Ureter (tissue), 1 donor: ENCODE results near the gene ARAP3. TPM values are rescaled to one million over a fixed set of nuclear protein-coding genes. Genes with fewer than 3 reads are reported as not detected.
A peak's percentile ranks its signal among the peaks of the same experiment; 100 is the strongest.

Experiments
- DNase-seq: peaks from one replicate; pipeline ENCODE4 v3.0.0-alpha.2; 2020; ENCODE audit warnings: low spot score
- total RNA-seq: library from RNA; stranded (reverse); gene quantifications from one replicate; pipeline ENCODE4 v1.2.4, GENCODE V29; 2023
- donor health status: DM: yes; HTN: yes; CAD: no.

The ARAP3 gene
- total RNA-seq, 1 donor from 2014 or later = 39.2 TPM

GRCh38 chr5:141703133-141703561 is 21.1 kb upstream of the ARAP3 start:
- no peak for DNase-seq

DNA sequence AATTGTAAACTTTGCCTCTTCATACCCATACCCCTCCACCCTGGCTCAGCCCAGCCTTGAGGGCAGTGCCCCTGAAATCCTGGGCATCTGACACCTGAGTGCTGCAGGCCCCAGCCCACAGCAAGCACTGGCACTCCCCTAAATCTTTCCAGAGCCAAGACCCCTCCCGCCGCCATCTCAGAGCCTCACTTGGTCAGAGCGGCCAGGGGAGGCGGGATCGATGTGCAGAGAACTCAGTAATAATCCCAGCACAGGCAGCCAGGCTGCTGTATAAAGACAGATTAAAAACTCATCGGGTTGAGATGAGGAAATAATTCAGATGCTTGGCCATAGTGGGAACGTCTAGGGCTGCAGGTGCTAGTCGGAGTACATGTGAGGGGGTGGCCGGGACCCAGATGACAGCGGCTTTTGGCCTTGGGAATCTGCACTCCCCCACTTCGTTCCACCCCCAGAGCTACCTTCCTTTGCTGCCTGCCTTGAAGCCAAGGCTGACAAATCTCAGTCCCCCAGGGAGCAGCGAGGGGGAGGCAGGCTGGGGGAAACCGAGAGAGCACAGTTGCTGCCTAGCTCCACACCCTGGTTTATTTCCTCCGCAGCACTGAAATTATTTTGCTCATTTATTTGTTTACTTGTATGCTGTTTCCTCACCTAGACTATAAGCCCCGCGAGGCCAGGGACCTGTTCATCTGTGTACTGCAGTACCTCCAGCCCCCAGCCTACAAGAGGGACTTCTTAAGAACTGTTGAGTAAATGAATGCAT is 19.5 kb upstream of the ARAP3 start:
- DNase-seq = no peak

DNA sequence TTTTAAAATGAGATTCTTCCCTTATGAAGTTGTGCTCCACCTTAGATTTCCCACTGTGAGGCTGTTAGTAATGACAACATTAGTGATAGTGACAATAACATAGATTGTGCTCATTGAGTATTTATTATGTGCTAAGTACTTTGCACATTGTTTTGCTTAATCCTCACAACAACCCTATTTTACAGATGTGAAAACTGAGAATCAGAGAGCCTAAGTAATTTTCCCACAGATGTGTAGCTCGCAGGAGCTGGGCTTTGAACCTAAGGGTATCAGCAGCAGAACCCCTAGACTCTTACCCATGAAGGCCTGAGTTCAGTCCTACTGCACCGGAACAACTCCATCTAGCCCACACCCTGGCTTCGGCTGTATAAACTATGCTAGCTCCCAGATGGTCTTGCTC is 15.6 kb upstream of the ARAP3 start:
- no peak for DNase-seq

GRCh38 chr5:141696431-141696830 is 14.4 kb upstream of the ARAP3 start:
- no peak for DNase-seq

DNA sequence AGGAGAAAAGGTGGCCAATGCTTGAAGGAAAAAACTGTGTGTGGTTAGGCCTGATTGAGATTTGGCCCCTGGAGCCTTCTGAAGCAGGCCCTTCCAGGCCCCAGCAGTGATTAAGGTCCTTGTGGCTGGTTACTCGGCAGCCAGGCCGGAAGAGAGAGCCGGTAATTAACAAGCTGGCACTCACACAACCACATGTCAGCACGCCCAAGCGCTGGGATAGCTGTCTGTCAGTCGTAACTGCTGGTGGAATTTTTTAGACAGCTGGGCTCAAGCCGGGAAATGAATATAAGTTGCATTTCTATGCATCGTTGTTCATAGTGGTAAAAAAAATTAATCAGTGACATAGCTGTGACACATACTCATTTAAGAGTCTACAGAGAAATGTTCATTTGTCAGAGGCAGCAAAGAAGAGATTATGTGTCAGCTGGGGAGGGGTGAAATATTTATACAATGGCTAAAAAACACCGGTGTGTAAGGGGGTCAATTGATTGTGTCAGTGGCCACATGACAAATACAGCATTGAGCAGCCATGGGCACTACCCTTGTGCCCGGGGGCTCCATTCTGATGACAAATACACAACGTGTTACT is 13.7 kb upstream of the ARAP3 start:
- DNase-seq = no peak

- no peak for DNase-seq
Observed at GRCh38 chr5:141694479-141694878, 12.4 kb upstream of the ARAP3 start.

- peak; percentile 67 for DNase-seq
Observed at GRCh38 chr5:141692919-141693725, 11.1 kb upstream of the ARAP3 start.

DNA sequence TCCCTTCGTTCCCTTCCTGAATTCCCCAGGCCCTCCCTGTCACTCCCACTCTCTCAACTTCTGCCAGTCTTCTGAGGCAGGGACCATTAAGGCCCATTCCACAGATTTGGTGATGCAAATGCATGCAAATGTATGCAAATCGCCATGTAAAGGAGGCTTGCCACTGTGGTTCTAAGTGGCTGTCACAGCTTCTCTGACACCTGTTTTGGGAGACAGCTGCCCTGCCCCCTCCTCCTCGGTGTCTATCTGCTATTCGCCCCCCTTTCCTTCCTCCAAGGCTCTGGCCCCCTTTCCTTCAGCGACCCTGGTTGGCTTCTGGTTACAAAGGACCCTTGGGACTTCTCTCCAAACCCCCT is 10.5 kb upstream of the ARAP3 start:
- DNase-seq = no peak

DNA sequence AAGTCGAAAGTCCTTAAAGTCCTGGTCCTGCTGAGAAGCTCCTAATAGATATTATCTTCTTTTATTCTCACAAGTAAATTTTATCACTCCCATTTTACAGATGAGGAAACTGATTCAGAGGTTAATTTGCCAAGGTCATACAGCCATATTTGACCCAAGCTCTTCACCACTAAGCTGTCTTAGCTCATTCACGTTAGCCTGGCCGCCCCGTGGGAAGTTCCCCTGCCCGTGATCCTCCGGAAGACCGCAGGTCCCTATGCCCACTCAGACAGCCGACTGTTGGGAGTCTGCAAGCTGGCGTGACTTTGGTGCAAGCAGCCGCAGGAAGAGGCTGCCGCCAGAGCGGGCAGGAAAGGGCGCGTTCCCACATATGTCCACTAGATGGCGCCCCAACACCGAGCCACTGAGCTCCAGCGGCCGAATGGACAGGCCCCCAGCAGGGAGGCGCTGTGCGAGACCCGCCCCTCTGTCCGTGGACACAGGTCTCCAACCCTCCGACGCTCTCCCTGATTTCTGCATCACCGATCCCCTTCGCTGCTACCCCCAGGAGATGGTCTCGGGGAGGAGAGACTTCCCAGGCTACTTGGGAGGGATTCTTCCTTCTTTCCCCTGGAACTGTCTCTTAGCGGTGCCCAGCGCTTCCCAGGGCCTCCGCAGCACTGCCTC is 10.0 kb upstream of the ARAP3 start:
- peak; percentile 92 for DNase-seq

- DNase-seq = no peak
Observed at GRCh38 chr5:141691286-141691866, 9.3 kb upstream of the ARAP3 start.

DNA sequence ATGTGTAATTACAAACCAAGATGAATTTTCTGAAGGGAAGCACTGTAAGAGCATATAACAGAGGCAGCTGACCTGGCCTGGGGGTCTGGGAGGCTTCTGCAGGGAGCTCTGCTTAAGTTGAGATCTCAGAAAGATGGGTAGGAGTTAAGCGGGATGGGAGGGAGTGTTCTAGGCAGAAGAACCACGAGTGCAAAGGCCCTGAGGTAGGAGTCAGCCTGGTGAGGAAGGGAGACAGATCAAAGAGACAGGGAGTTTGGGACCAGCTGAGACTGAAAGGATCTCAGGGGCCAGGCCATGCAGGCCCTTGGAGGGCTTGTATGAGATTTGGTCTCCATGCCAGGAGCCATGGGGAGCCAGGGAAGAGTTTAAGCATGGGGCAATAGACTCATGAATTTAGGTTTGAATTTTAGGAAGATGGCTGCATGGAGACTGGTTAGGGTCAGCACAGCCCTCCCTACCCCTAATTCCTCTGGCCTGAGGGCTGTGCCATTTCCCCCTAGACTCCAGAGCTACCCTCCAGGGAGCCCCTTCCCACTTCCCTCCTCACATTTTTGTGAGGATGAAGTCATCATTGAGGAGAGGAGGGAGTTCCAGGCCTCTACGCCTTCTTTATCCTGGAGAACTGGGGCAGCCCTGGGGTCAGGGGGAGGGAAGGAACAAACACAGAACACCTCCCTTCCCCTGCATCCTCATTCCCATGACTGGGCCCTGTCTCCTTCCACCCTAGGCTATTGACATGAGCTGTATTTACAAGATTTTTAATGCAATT is 4.8 kb upstream of the ARAP3 start:
- no peak for DNase-seq

- DNase-seq = no peak
Observed at GRCh38 chr5:141685591-141685990, 3.6 kb upstream of the ARAP3 start.

DNA sequence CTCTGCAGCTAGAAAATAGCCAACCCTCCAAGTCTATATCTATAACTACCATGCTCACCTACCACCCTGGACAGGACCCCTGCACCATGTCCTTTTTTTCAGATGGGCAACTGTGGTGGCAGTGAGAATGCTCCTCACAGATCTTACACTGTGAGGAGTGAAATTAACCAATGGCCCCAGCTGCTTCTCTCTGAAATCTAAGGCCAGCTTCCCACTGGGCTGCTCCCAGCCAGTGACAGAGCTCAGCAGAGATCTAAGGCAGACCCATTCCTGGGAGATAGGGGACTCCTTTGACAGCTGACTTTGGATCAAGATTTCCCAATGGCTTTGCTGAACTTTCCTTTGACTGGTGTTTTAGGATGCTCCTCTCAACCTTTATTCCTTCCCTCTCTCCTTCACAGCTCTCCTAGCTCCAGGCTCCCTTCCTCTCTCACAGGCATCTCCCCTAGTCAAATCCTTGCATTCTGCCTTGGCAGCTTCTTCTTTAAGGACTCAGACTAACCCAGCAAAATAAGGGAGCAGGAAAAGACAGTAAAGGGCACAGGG is 1.6 kb upstream of the ARAP3 start:
- no peak for DNase-seq

DNA sequence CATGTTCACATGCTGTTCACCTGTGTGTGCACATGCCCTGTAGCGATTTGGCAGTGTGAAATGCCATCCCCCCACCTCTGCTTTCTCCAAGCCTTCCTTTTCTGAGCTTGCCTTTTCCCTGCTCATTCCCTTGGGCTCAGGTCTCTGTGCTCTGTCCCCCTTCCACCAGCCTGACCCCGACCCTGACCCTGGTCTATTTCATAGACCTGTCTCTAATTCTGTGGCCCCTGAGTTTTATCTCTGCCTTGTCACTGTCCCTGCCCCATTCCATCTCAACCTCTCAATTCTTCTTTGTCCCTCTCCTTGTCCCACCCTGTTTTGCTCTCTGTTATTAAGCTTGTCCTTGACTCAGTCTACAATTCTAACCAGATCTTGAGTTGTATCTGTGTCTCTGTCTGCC is 735 bp downstream of the ARAP3 start:
- DNase-seq = no peak

- DNase-seq = peak; percentile 61
Observed at GRCh38 chr5:141680751-141681201, 1.3 kb downstream of the ARAP3 start.

DNA sequence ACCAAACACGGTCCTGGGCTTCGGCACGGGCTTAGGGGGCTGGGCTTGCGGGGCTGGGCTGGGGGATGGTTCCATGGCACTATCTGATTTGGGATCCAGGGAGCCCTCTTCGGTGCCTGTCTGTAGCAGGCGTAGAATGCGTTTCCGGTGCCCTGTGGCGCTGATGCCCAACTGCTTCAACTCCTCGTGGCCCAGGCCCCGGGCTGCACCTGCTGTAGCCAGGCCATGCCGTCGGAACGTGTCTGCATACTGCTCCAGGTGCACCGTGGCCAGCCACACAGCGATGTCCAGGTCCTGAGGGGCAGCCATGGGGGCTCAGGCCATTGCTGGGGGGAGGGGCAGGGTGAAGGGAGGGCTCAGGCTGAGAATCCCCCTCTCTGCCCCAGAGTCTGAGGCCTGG is 1.9 kb downstream of the ARAP3 start:
- no peak for DNase-seq

GRCh38 chr5:141677415-141677814 is 4.6 kb downstream of the ARAP3 start:
- no peak for DNase-seq

DNA sequence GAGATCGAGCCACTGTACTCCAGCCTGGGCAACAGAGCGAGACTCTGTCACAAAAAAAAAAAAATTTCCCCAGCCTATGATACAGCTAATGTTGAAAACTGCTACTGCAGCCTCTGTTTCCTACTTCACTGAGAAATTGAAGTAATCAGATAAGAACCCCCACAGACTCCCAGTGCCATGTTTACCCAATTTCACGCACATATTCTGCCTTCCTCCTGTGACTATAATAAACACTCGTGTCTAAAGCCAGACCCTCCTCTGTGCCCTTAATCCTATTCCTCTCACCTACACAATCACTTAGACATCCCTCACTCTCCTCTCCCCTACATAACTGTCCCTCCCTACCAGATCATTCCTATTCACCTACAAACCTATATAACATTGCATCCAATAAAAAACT is 6.4 kb downstream of the ARAP3 start:
- DNase-seq = no peak

- no peak for DNase-seq
Observed at GRCh38 chr5:141674747-141675146, 7.3 kb downstream of the ARAP3 start.
